GM23338 (cell line): Measurements from ENCODE around the gene ANKS1B. TPM values are rescaled to one million over a fixed set of nuclear protein-coding genes. Genes with fewer than 3 reads are reported as not detected.

Source experiments
- ATAC-seq: fragments of 200-7000 bp; cut with Tn5 transposase; 3 replicates; pipeline ENCODE4 v1.9.1; 2020
- DNase-seq: peaks from one replicate; pipeline ENCODE4 v3.0.0-alpha.2; 2015; ENCODE audit warnings: low spot score
- H2AFZ ChIP-seq: fragments of 200-600 bp; sonication (generic); 2 replicates; pipeline ENCODE4 v1.8.0; 2016; ENCODE audit warnings: antibody characterized with exemption, mild to moderate bottlenecking, moderate library complexity
- H3F3A ChIP-seq: fragments of 200-600 bp; sonication (generic); replicated peaks from 2 replicates; pipeline ENCODE4 v1.8.0; 2017; ENCODE audit warnings: antibody characterized with exemption, mixed run types, low read depth
- H3K27ac ChIP-seq: fragments of 200-600 bp; sonication (generic); 2 replicates; pipeline ENCODE4 v1.6.1; 2016; ENCODE audit warnings: low read depth
- H3K27me3 ChIP-seq: fragments of 200-600 bp; sonication (generic); 2 replicates; pipeline ENCODE4 v1.8.0; 2016; ENCODE audit warnings: mild to moderate bottlenecking, mixed run types, moderate library complexity; ENCODE audit not compliant: insufficient read depth
- H3K36me3 ChIP-seq: fragments of 200-600 bp; sonication (generic); 2 replicates; pipeline ENCODE4 v1.8.0; 2016; ENCODE audit warnings: mild to moderate bottlenecking; ENCODE audit not compliant: insufficient read depth
- H3K4me1 ChIP-seq: fragments of 200-600 bp; sonication (generic); 2 replicates; pipeline ENCODE4 v1.8.0; 2016; ENCODE audit warnings: mild to moderate bottlenecking, moderate library complexity; ENCODE audit not compliant: insufficient read depth
- H3K4me2 ChIP-seq: fragments of 200-600 bp; sonication (generic); 2 replicates; pipeline ENCODE4 v1.7.1; 2017; ENCODE audit warnings: mixed run types
- H3K4me3 ChIP-seq: fragments of 200-600 bp; sonication (generic); 2 replicates; pipeline ENCODE4 v1.6.1; 2016; ENCODE audit warnings: mixed run types
- H3K79me2 ChIP-seq: fragments of 200-600 bp; sonication (generic); replicated peaks from 2 replicates; pipeline ENCODE4 v1.8.0; 2017; ENCODE audit warnings: mild to moderate bottlenecking; ENCODE audit not compliant: insufficient read depth
- H3K9me2 ChIP-seq: fragments of 200-600 bp; sonication (generic); 2 replicates; pipeline ENCODE4 v1.8.0; 2017; ENCODE audit not compliant: insufficient read depth
- H4K20me1 ChIP-seq: fragments of 200-600 bp; sonication (generic); replicated peaks from 2 replicates; pipeline ENCODE4 v1.8.0; 2017; ENCODE audit warnings: mild to moderate bottlenecking; ENCODE audit not compliant: insufficient read depth
- H3K27ac Mint-ChIP-seq: 2 replicates; pipeline ENCODE4 v1.8.0; 2020; ENCODE audit warnings: inconsistent platforms, mild to moderate bottlenecking, moderate library complexity, mixed read lengths
- H3K27me3 Mint-ChIP-seq: 3 replicates; pipeline ENCODE4 v1.8.0; 2022; ENCODE audit warnings: low read depth, mild to moderate bottlenecking, moderate library complexity, mixed read lengths, inconsistent platforms; ENCODE audit not compliant: insufficient read depth, poor library complexity
- H3K36me3 Mint-ChIP-seq: 3 replicates; pipeline ENCODE4 v1.8.0; 2021; ENCODE audit warnings: low read depth, mild to moderate bottlenecking, inconsistent platforms, moderate library complexity, mixed read lengths
- H3K4me1 Mint-ChIP-seq: 3 replicates; pipeline ENCODE4 v1.8.0; 2020; ENCODE audit warnings: mild to moderate bottlenecking, inconsistent platforms, mixed read lengths
- H3K4me3 Mint-ChIP-seq: 3 replicates; pipeline ENCODE4 v1.8.0; 2021; ENCODE audit warnings: moderate library complexity, mild to moderate bottlenecking, inconsistent platforms, mixed read lengths
- H3K9me3 Mint-ChIP-seq: 3 replicates; pipeline ENCODE4 v1.8.0; 2020; ENCODE audit warnings: moderate library complexity, mild to moderate bottlenecking, inconsistent platforms, mixed read lengths
- CREB1 ChIP-seq: fragments of 250-450 bp; sonication (Bioruptor Pico); IDR thresholded peaks from 2 replicates; pipeline ENCODE4 v1.5.0; 2020; ENCODE audit warnings: low read depth, mild to moderate bottlenecking, moderate library complexity
- EZH2 ChIP-seq: fragments of 200-600 bp; sonication (generic); IDR thresholded peaks from one replicate; pipeline ENCODE4 v1.8.0; 2017; ENCODE audit warnings: antibody characterized with exemption, mild to moderate bottlenecking, low read depth; ENCODE audit not compliant: unreplicated experiment
- JUNB ChIP-seq: IDR thresholded peaks from one replicate; pipeline ENCODE4 v1.6.1; 2016; ENCODE audit warnings: antibody characterized with exemption; ENCODE audit not compliant: unreplicated experiment
- NANOG ChIP-seq: IDR thresholded peaks from 2 replicates; pipeline ENCODE4 v1.6.1; 2016; ENCODE audit warnings: antibody characterized with exemption, borderline replicate concordance
- STAT1 ChIP-seq: IDR thresholded peaks from one replicate; pipeline ENCODE4 v1.6.1; 2016; ENCODE audit warnings: antibody characterized with exemption; ENCODE audit not compliant: unreplicated experiment
- ZNF114 ChIP-seq: fragments of 250-450 bp; sonication (Bioruptor Pico); IDR thresholded peaks from 2 replicates; pipeline ENCODE4 v1.5.0; 2020; ENCODE audit warnings: mild to moderate bottlenecking, moderate library complexity
- ZNF331 ChIP-seq: fragments of 250-450 bp; sonication (Bioruptor Pico); IDR thresholded peaks from 2 replicates; pipeline ENCODE4 v1.5.0; 2020; ENCODE audit warnings: low read depth, mild to moderate bottlenecking, moderate library complexity
- polyA plus RNA-seq: library from polyadenylated mRNA; unstranded; fragments of >200 nt; fragmentation: Nextera tagmentation; extraction: Ambion mirVana; gene quantifications from 2 replicates; pipeline ENCODE4 v1.2.1, GENCODE V29; 2016
- total RNA-seq: library from RNA; depleted of rRNA; stranded (reverse); fragments of >200 nt; shearing (Covaris generic); gene quantifications from 2 replicates; pipeline ENCODE4 v1.2.3, GENCODE V29; 2014
- TF ChIP-seq, protein P1 (sequence below): IDR thresholded peaks from 2 replicates; pipeline ENCODE4 v1.6.1; 2016; ENCODE audit warnings: antibody characterized with exemption

ANKS1B gene
- total and polyA plus RNA-seq, 2 experiments from 2014 or later = 4.3 to 5.8 TPM

DNA sequence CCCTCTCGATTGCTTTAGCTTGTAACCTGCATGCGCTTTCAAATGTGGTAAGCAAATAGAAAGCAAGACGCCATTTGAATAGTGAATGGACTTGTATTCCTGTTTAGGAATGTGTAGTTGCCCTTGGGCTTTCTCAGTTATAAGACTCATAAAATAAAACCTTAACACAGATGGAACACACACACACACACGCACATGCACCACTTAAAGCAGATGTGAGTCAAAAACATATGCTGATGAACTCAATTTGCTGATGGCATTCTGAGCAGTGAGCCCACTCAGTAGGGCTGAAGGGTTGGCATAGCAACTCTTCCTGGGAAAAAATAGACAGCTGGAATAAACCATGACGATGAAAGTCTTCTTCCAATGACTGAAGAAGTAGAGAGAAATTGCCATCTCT, 979.1 kb downstream of the ANKS1B start:
- Histone ChIP-seq H2AFZ (no peak overlapping the region), H4K20me1 (no peaks in the 10 kb centered on the region), H3K4me3 (no peak overlapping the region), H3K4me2 (no peak overlapping the region), H3F3A (no peaks in the 10 kb centered on the region), H3K27ac (no peak overlapping the region), H3K79me2 (no peaks in the 10 kb centered on the region), H3K9me2 (no peaks in the 10 kb centered on the region), H3K36me3 (no peaks in the 10 kb centered on the region), H3K4me1 (no peaks in the 10 kb centered on the region), H3K27me3 (no peaks in the 10 kb centered on the region)
- H3K36me3 Mint-ChIP-seq = no peaks in the 10 kb centered on the region
- no peaks in the 10 kb centered on the region; the same call in 2 of the 3 replicates for H3K9me3 Mint-ChIP-seq
- ATAC-seq = no peak
- TF ChIP-seq STAT1 (no peak), ZNF331 (CRISPR knock-in tag) (no peak)
- H3K4me1 Mint-ChIP-seq = no peaks in the 10 kb centered on the region; the same call in 2 of the 3 replicates
- DNase-seq = no peak
- H3K27ac Mint-ChIP-seq = no peak overlapping the region
- no peaks in the 10 kb centered on the region for H3K27me3 Mint-ChIP-seq
- no peak overlapping the region for H3K4me3 Mint-ChIP-seq

DNA sequence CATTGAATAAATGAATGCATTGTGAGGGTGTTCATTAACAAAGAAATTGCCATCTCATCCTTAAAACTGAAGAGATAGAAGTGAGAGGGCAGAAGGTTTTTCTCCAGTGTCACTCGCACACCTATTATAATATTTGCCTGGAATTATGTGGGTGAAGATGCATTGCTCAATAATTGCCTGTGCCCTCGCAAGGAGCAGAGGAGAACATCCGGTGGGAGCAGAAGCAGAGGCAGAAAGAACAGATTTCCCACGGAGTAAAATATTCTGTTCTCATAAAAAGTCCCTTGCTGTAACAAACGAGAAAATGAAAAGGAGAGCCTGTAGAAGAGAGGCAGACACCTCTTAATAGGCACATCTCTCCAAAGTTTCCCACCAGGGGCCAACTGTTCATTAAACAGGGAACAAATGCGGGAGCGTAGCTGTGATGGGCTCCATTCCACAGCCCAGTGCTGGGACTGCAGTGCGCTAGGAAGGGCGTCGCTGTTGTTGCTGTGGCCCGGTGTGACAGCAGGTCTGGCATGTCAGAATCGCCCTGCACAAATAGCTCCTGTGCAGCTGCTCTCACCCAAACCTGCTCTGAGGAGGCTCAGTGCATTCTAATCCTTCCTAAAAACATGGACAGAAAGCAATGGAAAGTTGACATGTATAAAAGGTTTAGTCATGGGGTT, 979.8 kb downstream of the ANKS1B start:
- Histone ChIP-seq H3K9me2 (no peaks in the 10 kb centered on the region), H3K27me3 (no peaks in the 10 kb centered on the region), H3K4me2 (no peak overlapping the region), H3K4me3 (no peak overlapping the region), H3F3A (no peaks in the 10 kb centered on the region), H2AFZ (no peak overlapping the region), H3K79me2 (no peaks in the 10 kb centered on the region), H3K4me1 (no peaks in the 10 kb centered on the region), H3K36me3 (no peaks in the 10 kb centered on the region), H3K27ac (no peak overlapping the region), H4K20me1 (no peaks in the 10 kb centered on the region)
- no peaks in the 10 kb centered on the region for H3K36me3 Mint-ChIP-seq
- H3K9me3 Mint-ChIP-seq = no peaks in the 10 kb centered on the region; the same call in 2 of the 3 replicates
- no peak for TF ChIP-seq CREB1 (CRISPR knock-in tag)
- TF ChIP-seq, protein P1, sequence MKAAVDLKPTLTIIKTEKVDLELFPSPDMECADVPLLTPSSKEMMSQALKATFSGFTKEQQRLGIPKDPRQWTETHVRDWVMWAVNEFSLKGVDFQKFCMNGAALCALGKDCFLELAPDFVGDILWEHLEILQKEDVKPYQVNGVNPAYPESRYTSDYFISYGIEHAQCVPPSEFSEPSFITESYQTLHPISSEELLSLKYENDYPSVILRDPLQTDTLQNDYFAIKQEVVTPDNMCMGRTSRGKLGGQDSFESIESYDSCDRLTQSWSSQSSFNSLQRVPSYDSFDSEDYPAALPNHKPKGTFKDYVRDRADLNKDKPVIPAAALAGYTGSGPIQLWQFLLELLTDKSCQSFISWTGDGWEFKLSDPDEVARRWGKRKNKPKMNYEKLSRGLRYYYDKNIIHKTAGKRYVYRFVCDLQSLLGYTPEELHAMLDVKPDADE = no peak
- H3K27ac Mint-ChIP-seq = no peak overlapping the region
- ATAC-seq (peak; percentile 41; the same call in 2 of the 3 replicates), DNase-seq (no peak)
- no peaks in the 10 kb centered on the region for H3K4me1 Mint-ChIP-seq
- no peaks in the 10 kb centered on the region for H3K27me3 Mint-ChIP-seq
- H3K4me3 Mint-ChIP-seq = no peak overlapping the region

DNA sequence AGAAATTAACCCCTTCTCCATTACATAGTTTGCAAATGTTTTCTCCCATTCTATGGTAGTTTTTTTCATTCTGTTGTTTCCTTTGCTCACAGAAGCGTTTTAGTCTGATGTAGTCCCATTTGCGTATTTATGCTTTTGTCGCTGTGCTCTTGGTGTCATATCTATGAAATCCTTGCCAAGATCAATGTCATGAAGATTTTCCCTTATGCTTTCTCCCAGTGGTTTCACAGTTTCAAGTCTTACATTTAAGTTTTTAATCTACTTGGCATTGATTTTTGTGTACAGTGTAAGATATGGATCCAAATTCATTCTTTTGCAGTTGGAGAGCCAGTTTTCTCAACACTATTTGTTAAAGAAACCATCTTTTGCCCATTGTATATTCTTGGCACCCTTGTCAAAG, 982.0 kb downstream of the ANKS1B start:
- H3K4me1 Mint-ChIP-seq = no peaks in the 10 kb centered on the region
- TF ChIP-seq STAT1 = no peak
- no peak for TF ChIP-seq JUNB
- TF ChIP-seq CREB1 (CRISPR knock-in tag) = no peak
- no peak for TF ChIP-seq NANOG
- TF ChIP-seq EZH2 = no peak
- no peak for TF ChIP-seq ZNF114 (CRISPR knock-in tag)
- TF ChIP-seq, protein P1 = no peak

More for the DNA sequence above, 982.0 kb downstream of the ANKS1B start:
- Histone ChIP-seq H3K4me1 (no peaks in the 10 kb centered on the region), H3K27ac (no peak overlapping the region), H3F3A (no peaks in the 10 kb centered on the region), H3K4me3 (no peak overlapping the region), H4K20me1 (no peaks in the 10 kb centered on the region), H3K4me2 (no peak overlapping the region), H2AFZ (no peak overlapping the region), H3K79me2 (no peaks in the 10 kb centered on the region), H3K36me3 (no peaks in the 10 kb centered on the region), H3K9me2 (no peaks in the 10 kb centered on the region), H3K27me3 (no peaks in the 10 kb centered on the region)
- Mint-ChIP-seq H3K9me3 (no peaks in the 10 kb centered on the region), H3K4me3 (no peak overlapping the region), H3K27ac (no peak overlapping the region), H3K27me3 (no peaks in the 10 kb centered on the region), H3K36me3 (no peaks in the 10 kb centered on the region)
- DNase-seq (no peak), ATAC-seq (no peak)
